Neutrophil (primary cell): ENCODE measurements around the gene GPC6.

Source experiments
- H3K27ac ChIP-seq: fragments of 200-600 bp; sonication (generic); 2 replicates; pipeline ENCODE4 v1.5.1; 2016; ENCODE audit warnings: mild to moderate bottlenecking, moderate library complexity
- H3K27me3 ChIP-seq: fragments of 200-600 bp; sonication (generic); 2 replicates; pipeline ENCODE4 v1.6.0; 2016; ENCODE audit warnings: mild to moderate bottlenecking
- H3K36me3 ChIP-seq: fragments of 200-600 bp; sonication (generic); 2 replicates; pipeline ENCODE4 v1.5.1; 2017
- H3K4me1 ChIP-seq, 2 experiments: fragments of 200-600 bp in 1 of 2; sonication (generic) in 1 of 2; 1 replicate in 1 of 2; 2 replicates in 1 of 2; pipeline versions ENCODE4 v1.5.1 to v1.6.1; 2013 to 2016; ENCODE audit warnings: low read depth in 1 of 2, low read length in 1 of 2, mild to moderate bottlenecking in 1 of 2, moderate library complexity in 1 of 2; ENCODE audit not compliant: control insufficient read depth in 1 of 2, insufficient read depth in 1 of 2
- H3K4me3 ChIP-seq, 2 experiments: fragments of 200-600 bp in 1 of 2; sonication (generic) in 1 of 2; 1 replicate in 1 of 2; 2 replicates in 1 of 2; pipeline ENCODE4 v1.5.1; 2013 to 2016; ENCODE audit warnings: low read depth in 1 of 2, low read length in 1 of 2, mild to moderate bottlenecking in 1 of 2, moderate library complexity in 1 of 2
- H3K9me3 ChIP-seq: fragments of 200-600 bp; sonication (generic); 2 replicates; pipeline ENCODE4 v1.5.1; 2016
- TF ChIP-seq, protein P1 (sequence below): fragments of 200-600 bp; sonication (generic); IDR thresholded peaks from 2 replicates; pipeline ENCODE4 v1.5.1; 2016; ENCODE audit warnings: antibody characterized with exemption

Gene GPC6

DNA sequence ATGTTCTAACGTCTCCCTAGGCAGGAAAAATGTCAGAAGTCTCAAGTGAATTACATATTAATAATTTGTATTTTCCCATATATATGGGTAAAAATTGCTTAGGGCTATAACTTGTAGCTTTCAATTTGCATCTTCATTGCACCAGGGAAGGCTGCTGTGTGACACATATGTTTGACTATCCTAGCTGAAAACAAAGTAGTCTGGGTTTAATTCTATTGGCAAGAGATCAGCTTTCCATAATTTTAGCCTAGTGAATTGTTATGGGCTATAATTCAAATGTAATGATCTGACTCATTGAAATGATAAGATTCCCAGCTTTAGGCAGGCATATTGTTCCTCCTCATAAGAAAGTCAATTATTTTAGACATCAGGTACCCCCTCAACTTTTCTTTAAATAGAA, 699.8 kb downstream of the GPC6 start:
- Histone ChIP-seq H3K27me3 (no peaks in the 10 kb centered on the region), H3K27ac (no peak overlapping the region), H3K9me3 (no peaks in the 10 kb centered on the region), H3K4me3 (no peak overlapping the region), H3K36me3 (no peaks in the 10 kb centered on the region), H3K4me1 (no peaks in the 10 kb centered on the region)
- TF ChIP-seq, protein P1, sequence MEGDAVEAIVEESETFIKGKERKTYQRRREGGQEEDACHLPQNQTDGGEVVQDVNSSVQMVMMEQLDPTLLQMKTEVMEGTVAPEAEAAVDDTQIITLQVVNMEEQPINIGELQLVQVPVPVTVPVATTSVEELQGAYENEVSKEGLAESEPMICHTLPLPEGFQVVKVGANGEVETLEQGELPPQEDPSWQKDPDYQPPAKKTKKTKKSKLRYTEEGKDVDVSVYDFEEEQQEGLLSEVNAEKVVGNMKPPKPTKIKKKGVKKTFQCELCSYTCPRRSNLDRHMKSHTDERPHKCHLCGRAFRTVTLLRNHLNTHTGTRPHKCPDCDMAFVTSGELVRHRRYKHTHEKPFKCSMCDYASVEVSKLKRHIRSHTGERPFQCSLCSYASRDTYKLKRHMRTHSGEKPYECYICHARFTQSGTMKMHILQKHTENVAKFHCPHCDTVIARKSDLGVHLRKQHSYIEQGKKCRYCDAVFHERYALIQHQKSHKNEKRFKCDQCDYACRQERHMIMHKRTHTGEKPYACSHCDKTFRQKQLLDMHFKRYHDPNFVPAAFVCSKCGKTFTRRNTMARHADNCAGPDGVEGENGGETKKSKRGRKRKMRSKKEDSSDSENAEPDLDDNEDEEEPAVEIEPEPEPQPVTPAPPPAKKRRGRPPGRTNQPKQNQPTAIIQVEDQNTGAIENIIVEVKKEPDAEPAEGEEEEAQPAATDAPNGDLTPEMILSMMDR: no peak

DNA sequence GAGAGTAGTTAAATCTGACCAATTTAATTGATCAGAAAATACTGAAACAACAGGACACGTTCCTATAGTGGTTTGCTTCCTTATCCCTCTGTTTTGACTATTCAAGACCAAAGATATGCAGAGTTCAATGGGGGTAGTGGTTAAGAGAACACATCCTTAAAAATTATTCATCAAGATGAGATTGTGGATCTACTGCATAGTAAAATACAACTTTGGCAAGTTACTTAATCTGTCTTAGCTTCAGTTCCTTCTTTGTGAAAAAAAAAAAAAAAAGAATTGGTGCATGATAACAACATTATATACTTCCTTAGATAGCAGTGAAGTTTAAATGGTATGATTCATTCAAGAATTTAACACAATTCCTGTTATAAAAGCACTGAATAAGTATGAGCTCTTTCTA, 700.8 kb downstream of the GPC6 start:
- Histone ChIP-seq H3K9me3 (no peaks in the 10 kb centered on the region), H3K4me1 (no peaks in the 10 kb centered on the region), H3K27me3 (no peaks in the 10 kb centered on the region), H3K4me3 (no peak overlapping the region), H3K27ac (no peak overlapping the region), H3K36me3 (no peaks in the 10 kb centered on the region)
- TF ChIP-seq, protein P1: no peak

DNA sequence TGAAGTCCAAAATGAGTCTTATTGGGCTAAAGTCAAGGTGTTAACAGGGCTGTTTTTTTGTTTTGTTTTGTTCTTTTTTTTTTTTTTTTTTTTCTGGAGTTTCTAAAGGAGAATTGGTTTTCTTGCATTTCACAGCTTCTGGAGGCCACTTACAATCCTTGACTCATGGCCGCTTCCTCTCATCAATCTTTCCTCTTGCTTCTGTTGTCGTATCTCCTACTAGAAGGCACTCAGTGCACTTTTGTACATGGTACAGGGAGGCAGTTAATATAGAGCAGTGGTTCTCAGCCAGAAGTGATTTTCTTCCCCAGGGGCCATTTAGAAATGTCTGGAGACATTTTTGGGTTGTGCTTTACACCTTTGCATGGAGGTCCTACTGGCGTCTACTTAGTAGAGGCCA, 706.3 kb downstream of the GPC6 start:
- TF ChIP-seq, protein P1: no peak
- Histone ChIP-seq H3K9me3 (no peaks in the 10 kb centered on the region), H3K27ac (no peak overlapping the region), H3K36me3 (no peaks in the 10 kb centered on the region), H3K4me1 (no peaks in the 10 kb centered on the region), H3K27me3 (no peaks in the 10 kb centered on the region), H3K4me3 (no peak overlapping the region)

DNA sequence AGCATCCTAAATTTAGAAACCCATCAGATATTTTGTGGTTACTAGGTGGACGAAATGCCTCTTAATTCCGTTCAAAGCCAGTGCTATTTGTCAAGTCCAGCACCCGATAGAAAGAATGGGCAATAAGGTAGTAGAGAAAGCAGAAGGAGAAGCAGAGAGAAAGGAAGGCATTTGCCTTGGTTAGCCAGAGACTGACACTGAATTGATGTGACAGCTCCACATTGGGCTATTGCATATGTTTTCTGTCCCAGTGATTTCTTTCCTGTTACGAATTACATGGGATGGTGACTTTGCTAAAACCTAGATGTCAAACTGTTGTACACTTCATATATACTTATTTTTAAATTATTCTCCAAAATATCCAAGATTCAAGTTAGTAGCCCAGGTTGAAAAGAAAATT, 710.3 kb downstream of the GPC6 start:
- no peak overlapping the region for H3K27ac ChIP-seq
- H3K36me3 ChIP-seq: no peaks in the 10 kb centered on the region
- no peaks in the 10 kb centered on the region for H3K9me3 ChIP-seq
- no peaks in the 10 kb centered on the region for H3K4me1 ChIP-seq
- no peaks in the 10 kb centered on the region for H3K27me3 ChIP-seq
- H3K4me3 ChIP-seq: no peak overlapping the region
- TF ChIP-seq, protein P1: no peak

DNA sequence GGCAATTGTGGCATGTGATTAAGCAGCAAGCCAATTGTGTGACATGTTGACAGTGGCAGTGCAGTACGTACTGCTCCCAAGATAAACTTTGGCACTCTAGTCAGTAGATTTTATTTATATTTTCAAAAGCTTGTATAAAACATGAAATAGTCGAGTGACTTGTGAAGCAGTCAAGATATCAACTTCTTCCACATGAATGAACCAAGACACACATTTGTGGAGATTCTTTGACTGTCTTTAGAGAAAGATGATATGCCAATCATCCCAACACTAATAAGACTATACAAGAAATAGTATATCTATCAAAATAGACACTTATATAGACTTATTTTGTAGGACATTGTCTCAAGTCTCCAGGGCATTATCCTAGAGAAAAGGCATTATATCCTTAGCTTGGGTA, 714.8 kb downstream of the GPC6 start:
- TF ChIP-seq, protein P1: no peak

DNA sequence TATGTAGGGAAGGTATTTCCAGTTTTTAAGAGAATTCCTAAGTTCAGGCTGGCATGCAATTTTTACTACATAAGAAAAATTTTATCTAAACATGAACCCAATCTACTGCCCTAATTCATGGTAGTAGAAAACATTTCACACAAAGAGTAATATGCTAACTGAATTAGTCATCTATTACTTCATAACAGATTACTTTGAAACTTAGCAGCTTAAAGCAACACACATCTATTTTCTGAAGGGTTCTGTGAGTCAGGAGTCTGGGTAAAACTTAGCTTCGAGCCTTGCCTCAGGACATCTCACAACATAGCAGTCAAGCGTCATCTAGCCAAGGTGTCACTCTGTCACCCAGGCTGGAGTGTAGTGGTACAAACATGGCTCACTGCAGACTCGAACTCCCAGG, 715.4 kb downstream of the GPC6 start:
- Histone ChIP-seq H3K4me1 (peaks cover 11 to 18% of the 10 kb centered on the region in 2 experiments), H3K27ac (no peak overlapping the region), H3K4me3 (no peak overlapping the region), H3K9me3 (no peaks in the 10 kb centered on the region), H3K36me3 (no peaks in the 10 kb centered on the region), H3K27me3 (no peaks in the 10 kb centered on the region)
- TF ChIP-seq, protein P1: no peak

More for the DNA sequence above, 714.8 kb downstream of the GPC6 start:
- H3K36me3 ChIP-seq: no peaks in the 10 kb centered on the region
- H3K27me3 ChIP-seq: no peaks in the 10 kb centered on the region
- peaks cover 11 to 18% of the 10 kb centered on the region in 2 experiments for H3K4me1 ChIP-seq
- no peak overlapping the region for H3K4me3 ChIP-seq
- H3K27ac ChIP-seq: no peak overlapping the region
- no peaks in the 10 kb centered on the region for H3K9me3 ChIP-seq
